BJ (cell line): ENCODE data around the gene CANT1. TPM values are rescaled to one million over a fixed set of nuclear protein-coding genes. Genes with fewer than 3 reads are reported as not detected.

ENCODE experiments used
- CTCF ChIA-PET: fragments of 350-600 bp; formaldehyde crosslinking; extraction: SDS; loops from one replicate; lab custom pipeline; 2021; ENCODE audit warnings: antibody characterized with exemption, inconsistent platforms; lab: Yijun Ruan, JAX
- POLR2A ChIA-PET: fragments of 300-600 bp; sonication (Branson Sonifier 250); formaldehyde crosslinking; extraction: SDS; loops from one replicate; lab custom pipeline; 2021; ENCODE audit warnings: antibody characterized with exemption; lab: Charles Lee
- DNase-seq: peaks from one replicate; pipeline ENCODE4 v3.0.0-alpha.2; 2011; ENCODE audit warnings: low read depth
- H3K27me3 ChIP-seq: 2 replicates; pipeline ENCODE4 v1.6.0; 2011; ENCODE audit warnings: low read length; ENCODE audit not compliant: control insufficient read depth, insufficient read depth
- H3K36me3 ChIP-seq: 2 replicates; pipeline ENCODE4 v1.5.1; 2011; ENCODE audit warnings: low read length; ENCODE audit not compliant: control insufficient read depth, insufficient read depth
- H3K4me3 ChIP-seq: 2 replicates; pipeline ENCODE4 v1.5.1; 2011; ENCODE audit warnings: low read depth, mild to moderate bottlenecking, control low read depth, low read length
- polyA plus RNA-seq: library from polyadenylated mRNA; depleted of rRNA; stranded (reverse); fragments of >200 nt; gene quantifications from 2 replicates; pipeline ENCODE4 v1.2.3, GENCODE V29; 2011
- TF ChIP-seq, protein P1 (sequence below): IDR thresholded peaks from 2 replicates; pipeline ENCODE4 v1.5.1; 2011; ENCODE audit warnings: low read depth, mild to moderate bottlenecking, control low read depth, inconsistent platforms, low read length, moderate library complexity; ENCODE audit not compliant: insufficient read depth

The CANT1 gene
- polyA plus RNA-seq, 1 experiment: 83.5 TPM

DNA sequence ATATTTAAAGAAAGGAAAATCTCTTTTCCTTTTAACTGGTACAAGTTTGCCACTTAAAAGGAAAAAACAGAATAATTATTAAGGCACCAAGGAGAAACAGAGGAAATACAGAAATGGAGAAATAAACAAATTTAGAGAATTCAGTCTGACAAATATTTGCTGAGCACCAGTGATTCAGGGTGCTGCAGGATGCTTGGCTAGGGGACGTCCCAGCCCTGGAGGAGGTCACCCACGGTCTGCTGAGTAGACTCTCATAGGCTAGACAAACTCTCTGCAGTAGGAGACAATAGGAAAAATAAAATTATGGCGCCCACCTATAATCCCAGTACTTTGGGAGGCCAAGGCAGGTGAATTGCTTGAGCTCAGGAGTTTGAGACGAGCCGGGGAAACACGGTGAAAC, 30.3 kb upstream of the CANT1 start:
- H3K4me3 ChIP-seq: no peak overlapping the region
- DNase-seq: no peak
- no peaks in the 10 kb centered on the region for H3K27me3 ChIP-seq
- H3K36me3 ChIP-seq: no peaks in the 10 kb centered on the region
- CTCF ChIA-PET: interaction anchor here (1.4 to 3.8 kb wide), 4 partner anchors 10 to 353 kb away, joined by 3 to 24 read pairs (median 4); no protein-coding TSS in a partner anchor
- TF ChIP-seq, protein P1, sequence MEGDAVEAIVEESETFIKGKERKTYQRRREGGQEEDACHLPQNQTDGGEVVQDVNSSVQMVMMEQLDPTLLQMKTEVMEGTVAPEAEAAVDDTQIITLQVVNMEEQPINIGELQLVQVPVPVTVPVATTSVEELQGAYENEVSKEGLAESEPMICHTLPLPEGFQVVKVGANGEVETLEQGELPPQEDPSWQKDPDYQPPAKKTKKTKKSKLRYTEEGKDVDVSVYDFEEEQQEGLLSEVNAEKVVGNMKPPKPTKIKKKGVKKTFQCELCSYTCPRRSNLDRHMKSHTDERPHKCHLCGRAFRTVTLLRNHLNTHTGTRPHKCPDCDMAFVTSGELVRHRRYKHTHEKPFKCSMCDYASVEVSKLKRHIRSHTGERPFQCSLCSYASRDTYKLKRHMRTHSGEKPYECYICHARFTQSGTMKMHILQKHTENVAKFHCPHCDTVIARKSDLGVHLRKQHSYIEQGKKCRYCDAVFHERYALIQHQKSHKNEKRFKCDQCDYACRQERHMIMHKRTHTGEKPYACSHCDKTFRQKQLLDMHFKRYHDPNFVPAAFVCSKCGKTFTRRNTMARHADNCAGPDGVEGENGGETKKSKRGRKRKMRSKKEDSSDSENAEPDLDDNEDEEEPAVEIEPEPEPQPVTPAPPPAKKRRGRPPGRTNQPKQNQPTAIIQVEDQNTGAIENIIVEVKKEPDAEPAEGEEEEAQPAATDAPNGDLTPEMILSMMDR: no peak
- POLR2A ChIA-PET: no interaction called here

DNA sequence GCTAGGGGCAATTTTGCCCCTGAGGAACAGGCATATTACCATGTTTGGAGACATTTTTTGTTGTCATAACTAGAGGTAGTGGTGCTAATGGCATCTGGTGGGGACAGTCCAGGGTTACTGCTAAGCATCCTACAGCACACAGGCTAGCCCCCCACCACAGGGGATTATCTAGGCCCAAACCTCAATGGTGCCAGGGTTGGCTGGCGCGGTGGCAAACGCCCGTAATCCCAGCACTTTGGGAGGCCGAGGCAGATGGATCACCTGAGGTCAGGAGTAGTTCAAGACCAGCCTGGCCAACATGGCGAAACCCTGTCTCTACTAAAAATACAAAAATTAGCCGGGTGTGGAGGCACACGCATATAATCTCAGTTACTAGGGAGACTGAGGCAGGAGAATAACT, 29.6 kb upstream of the CANT1 start:
- no peak overlapping the region for H3K4me3 ChIP-seq
- POLR2A ChIA-PET: no interaction called here
- TF ChIP-seq, protein P1: no peak
- no peak for DNase-seq
- no peaks in the 10 kb centered on the region for H3K36me3 ChIP-seq
- CTCF ChIA-PET: interaction anchor here (0.7 to 3.8 kb wide), 3 partner anchors 48 to 354 kb away, joined by 3 to 24 read pairs (median 3); no protein-coding TSS in a partner anchor
- H3K27me3 ChIP-seq: no peaks in the 10 kb centered on the region

DNA sequence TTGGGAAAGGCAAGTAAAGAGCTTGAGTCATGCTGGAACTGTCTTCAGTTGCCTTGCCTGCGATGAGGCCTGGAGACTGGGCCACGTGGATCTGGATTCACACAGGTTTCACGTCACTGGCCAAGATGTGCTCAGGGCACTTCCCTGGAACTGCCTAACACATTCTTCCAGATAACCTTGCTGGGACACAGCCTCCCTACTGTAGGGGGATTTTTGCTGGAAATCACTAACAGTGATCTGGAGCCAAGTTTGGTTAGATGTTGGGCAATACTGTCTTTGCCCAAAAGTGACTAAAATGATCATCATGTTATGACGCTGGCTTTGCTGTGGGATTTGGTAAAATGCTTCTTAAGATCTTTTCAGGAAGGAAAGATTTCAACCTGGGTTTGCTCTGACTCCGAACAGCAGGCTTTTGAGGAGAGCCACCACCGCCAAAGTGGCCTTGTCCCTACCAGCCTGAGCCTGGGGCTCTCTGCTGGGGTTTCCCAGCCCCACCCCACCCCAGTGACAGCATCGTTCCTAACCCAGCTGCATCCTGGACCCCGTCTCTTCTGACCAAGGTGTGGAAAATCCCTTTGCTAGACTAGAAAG, 29.1 kb upstream of the CANT1 start:
- H3K36me3 ChIP-seq: no peaks in the 10 kb centered on the region
- H3K4me3 ChIP-seq: no peak overlapping the region
- POLR2A ChIA-PET: no interaction called here
- CTCF ChIA-PET: interaction anchor here (0.7 to 3.1 kb wide), 5 partner anchors 11 to 354 kb away, joined by 3 to 22 read pairs (median 3); no protein-coding TSS in a partner anchor
- peak; percentile 84 for DNase-seq
- TF ChIP-seq, protein P1: no peak
- H3K27me3 ChIP-seq: no peaks in the 10 kb centered on the region

DNA sequence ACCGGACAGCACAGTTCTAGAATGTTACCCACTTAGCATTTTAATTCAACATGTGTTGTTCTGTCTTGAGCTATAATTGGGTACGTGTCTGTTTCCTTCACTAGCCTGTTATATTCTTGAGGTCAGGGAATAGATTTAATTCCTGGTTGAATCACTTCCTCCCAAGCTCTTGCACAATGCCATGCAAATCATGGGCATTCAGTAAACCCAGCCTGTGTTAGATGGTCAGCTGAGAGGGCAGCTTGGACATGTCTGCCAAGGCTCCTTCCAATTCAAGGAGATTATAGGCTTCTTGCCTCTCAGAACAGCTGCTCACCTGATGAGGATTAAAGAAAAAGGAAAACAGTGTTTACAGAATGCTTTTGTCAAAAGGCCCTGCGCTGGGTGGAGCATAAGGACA, 27.0 kb upstream of the CANT1 start:
- POLR2A ChIA-PET: no interaction called here
- TF ChIP-seq, protein P1: no peak

DNA sequence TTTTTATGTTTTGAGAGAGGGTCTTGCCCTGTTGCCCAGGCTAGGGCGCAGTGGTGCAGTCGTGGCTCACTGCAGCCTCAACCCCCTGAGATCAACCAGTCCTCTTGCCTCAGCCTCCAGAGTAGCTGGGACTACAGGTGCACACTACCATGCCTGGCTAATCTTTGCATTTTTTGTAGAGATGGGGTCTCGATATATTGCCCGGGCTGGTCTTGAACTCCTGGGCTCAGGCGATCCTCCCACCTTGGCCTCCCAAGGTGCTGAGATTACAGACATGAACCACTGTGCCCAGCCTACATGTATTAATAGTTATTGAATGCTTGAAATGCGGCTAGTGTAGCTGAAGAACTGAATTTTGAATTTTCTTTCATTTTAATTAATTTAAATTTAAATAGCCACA, 26.6 kb upstream of the CANT1 start:
- ChIA-PET CTCF (interaction anchor here (1.1 to 3.1 kb wide), 7 partner anchors 9 to 357 kb away, joined by 3 to 22 read pairs (median 7); no protein-coding TSS in a partner anchor), POLR2A (no interaction called here)
- TF ChIP-seq, protein P1: no peak
- DNase-seq: no peak
- Histone ChIP-seq H3K36me3 (no peaks in the 10 kb centered on the region), H3K4me3 (no peak overlapping the region), H3K27me3 (no peaks in the 10 kb centered on the region)

More for the DNA sequence above, 27.0 kb upstream of the CANT1 start:
- peak; percentile 80 for DNase-seq
- H3K36me3 ChIP-seq: no peaks in the 10 kb centered on the region
- no peaks in the 10 kb centered on the region for H3K27me3 ChIP-seq
- CTCF ChIA-PET: interaction anchor here (1.1 to 3.1 kb wide), 8 partner anchors 9 to 357 kb away, joined by 3 to 22 read pairs (median 6); no protein-coding TSS in a partner anchor
- no peak overlapping the region for H3K4me3 ChIP-seq
